NCI-H1105 (cell line): Measurements from ENCODE around the gene S1PR2.
"Not testable (repeated sequence)": the region's sequence is repeated elsewhere in the genome, so short reads cannot be mapped to it uniquely, and the experiment has no call there.

Experiments used
- DNase-seq: peaks from one replicate; lab custom pipeline; 2025; lab: John Stamatoyannopoulos, UW

The S1PR2 gene

DNA sequence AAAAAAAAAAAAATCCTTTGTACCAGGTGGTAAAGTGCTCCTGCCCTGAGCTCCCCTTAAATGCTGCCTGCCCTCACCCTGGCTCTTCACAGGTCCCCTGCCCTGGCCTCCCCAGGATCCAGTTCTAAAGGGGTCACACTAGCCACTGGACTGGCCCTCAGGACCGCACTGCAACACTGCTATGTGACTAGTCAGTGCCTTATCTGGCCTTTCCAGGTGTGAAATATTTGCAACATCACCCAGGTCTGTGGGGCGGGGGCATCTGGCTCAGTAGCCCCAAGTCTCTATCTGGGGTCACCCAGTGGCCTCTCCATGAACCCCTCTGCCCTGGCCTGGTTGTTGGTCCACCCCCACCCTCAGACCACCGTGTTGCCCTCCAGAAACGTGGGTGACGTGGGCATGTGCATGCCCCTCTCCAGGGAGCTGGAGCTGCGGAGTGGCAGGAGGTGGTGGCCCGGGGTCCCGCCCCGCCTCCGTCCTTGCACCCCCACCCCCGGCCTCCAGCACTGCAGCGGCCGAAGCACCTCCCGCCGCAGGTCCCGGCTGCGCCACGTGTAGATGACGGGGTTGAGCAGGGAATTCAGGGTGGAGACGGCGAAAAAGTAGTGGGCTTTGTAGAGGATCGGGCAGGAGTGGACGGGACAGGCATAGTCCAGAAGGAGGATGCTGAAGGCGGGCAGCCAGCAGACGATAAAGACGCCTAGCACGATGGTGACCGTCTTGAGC lies 7.5 kb downstream of the S1PR2 start:
- DNase-seq, result no peak

DNA sequence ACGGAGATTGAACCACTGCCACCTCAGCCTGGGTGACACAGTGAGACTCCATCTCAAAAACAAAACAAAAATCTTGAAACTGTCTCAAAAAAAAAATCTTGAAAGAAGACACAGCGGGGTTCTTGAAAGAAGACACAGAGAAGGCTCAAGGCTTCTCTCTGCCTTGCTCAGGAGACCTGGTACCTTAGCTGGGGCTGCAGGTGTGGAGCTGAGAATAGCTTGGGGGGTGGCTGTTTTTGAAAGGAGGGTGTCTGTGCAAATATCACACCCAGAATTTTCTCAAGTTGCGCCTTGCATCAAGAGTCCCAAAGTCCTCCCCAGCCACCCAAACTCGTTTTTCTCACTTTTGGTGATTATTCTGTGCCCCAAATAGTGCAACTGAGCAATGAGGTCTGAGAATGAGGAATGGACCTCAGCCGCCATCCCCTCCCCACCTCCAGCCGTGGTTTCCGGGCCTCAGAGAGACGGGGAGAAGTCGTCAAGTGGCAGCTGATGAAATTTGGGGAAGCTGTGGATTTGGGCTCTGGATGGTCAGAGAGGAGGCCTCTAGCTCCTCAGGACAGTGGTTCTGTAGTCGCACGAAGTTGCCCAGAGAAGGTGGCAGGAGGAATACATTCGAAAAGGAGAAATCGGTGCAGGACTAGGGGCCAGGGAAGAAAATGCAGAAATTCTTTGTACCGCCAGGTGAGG lies 8.8 kb downstream of the S1PR2 start:
- DNase-seq, result no peak

DNA sequence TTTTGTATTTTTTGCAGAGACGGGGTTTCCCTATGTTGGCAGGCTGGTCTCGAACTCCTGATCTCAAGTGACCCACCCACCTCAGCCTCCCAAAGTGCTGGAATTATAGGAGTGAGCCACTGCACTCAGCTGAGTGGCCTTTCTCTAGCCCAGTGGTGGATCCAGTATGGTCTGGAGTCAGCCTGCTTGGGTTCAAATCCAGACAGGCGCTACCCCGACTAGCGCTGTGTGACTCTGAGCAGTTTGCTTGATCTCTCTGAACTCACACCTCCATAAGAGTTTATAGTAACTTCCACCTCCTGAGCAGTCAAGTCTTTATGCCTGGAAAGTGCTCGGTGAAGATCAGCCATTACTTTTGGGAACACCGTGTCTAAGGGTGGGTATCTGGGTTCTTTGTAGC lies 10.4 kb downstream of the S1PR2 start:
- DNase-seq, result no peak

DNA sequence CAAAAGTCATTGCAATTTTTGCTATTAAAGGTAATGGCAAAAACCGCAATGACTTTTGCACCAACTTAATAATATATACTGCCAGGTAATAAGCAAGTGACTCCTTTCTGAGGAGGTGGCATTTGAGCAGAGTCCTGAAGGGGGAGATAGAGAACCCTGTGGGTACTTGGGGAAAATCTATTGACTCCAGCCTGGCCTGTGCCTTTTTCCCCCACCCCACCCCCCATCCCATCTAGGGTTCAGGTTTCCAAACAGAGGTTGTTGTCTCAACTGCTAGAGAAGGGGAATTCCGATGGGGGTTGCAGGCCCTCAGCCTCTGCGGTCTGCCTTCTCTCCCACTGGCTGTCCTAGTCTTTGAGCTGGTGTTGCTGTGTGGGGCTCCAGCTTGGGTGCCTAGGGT lies 11.5 kb downstream of the S1PR2 start:
- no peak for DNase-seq

DNA sequence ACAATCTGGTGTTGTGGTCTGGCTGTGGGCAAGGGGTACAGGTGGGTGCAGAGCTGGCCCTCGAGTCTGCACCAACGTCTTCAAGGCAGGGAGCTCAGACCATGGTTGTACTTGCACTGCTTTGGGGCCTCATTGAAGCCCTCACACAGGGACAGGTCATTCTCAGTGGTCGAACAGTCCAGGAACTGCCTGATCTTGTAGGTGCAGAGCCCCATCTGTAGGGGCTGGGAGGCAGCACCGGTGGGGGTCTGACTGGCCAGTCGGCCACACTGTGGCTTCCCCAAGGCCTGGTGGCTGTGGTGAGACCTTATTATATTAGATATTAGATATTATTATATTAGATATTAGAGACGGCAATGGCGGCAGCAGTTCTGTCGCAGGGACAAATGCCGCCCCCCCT lies 14.0 kb downstream of the S1PR2 start:
- no peak for DNase-seq

DNA sequence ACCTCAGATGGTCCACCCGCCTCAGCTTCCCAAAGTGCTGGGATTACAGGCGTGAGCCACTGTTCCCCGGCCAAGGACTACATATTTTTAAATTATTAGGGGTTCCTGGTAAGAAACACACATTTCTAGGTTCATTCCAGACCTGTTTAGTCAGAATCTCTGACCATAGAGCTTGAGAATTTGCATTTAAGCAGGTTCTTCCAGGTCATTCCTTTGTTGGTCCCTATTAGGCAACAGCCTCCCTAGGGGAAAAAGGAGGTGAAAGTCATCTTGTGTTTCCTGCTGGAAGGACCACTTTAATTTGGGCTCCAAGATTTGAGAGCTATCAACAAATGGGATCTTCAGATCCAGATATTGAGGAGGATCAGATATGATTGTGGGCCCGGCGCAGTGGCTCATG lies 16.3 kb downstream of the S1PR2 start:
- no peak for DNase-seq

DNA sequence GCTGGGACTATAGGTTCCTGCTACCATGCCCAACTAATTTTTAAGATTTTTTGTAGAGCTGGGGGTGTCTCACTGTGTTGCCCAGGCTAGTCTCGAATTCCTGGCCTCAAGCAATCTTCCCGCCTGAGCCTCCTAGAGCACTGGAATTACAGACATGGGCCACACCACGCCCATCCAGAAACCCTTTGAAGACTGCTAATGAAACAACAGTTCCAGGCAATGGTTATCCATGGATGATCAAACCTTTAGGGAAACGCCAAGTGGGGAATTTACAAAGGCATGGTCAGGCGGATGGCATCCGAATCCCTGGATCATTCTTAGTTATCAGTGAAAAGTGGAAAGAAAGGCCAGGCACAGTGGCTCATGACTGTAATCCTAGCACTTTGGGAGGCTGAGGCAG lies 19.4 kb downstream of the S1PR2 start:
- no peak for DNase-seq

DNA sequence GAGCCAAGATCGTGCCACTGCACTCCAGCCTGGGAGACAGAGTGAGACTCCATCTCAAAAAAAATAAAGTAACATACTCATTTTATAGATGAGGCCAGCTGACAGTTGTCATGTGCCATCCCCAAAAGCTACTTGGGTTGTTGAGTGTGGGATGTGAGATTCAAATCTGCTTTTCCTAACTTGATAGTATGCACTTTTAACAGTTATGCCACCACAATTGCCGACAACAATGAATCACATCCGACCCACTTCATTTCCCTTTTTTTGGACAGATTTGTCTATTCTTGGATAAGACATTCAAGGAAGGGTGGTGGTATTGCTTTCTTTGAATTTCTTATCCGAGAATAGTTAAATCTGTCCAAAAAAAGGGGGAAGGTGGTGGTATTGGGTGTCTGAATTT lies 20.1 kb downstream of the S1PR2 start:
- no peak for DNase-seq

DNA sequence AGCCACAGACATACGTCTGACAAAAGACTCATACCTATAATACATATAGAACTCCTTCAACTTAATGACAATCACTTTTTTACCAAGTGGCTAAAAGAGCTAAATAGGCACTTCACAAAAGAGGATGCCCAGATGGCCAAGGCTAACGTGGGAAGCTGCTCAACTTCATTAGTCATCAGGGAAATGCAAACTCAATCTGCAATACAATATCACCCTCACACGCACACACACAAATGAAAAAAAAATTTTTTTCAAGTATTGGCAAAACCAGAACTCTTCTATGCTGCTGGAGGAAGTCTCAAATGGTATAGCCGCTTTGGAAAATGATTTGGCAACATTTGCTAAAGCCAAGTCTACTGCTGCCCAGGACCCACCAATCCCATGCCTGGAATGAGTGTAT lies 21.8 kb downstream of the S1PR2 start:
- no peak for DNase-seq

DNA sequence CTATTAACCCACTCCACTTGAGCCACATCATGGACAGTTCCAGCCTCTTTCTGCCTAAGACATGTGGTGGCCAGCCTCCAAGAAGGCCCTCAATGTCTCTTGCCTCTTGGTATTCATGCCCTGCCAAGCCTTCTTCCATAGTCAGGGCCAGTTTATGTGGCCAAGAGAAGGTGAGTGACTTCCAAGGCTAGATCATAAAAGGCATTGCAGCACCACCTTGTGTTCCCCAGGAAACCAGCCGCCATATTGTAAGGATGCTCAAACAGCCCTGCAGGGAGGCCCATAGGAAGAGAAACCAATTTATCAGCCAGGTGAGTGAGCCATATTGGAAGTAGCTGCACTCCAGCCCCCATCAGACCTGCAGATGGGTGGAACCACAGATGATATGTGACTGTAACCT lies 24.1 kb downstream of the S1PR2 start:
- no peak for DNase-seq

DNA sequence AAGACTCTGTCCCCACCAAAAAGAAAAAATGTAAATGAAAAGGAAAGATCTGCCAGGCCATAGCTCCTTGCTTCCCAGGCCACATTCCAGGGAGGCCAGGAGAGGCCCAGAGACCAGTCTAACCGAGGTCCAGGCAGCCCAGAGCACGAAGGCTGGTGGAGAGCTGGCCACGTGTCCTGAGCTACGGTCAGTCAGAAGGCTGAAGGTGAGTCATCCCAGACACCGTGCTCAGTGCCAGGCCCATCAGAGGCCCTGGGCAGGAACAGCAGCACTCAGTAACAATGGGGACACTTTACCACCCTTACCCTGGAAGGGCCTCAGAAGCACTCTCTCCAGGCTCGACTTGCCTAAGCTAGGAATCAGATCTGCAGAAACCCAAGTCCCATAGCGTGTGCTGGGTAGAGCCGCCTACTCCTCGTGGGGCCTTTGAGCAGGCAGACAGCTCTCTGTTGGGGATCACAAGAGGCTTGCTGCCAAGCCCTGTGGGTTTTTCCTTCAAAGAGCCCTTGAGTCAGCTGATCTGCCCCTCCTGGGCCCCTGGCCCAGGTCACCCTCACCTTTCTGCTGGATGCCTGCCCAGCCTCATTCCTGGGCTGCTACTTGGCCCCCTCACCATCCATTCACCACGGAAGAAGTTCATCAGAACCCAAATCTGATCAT lies 24.8 kb downstream of the S1PR2 start:
- DNase-seq, result no peak

DNA sequence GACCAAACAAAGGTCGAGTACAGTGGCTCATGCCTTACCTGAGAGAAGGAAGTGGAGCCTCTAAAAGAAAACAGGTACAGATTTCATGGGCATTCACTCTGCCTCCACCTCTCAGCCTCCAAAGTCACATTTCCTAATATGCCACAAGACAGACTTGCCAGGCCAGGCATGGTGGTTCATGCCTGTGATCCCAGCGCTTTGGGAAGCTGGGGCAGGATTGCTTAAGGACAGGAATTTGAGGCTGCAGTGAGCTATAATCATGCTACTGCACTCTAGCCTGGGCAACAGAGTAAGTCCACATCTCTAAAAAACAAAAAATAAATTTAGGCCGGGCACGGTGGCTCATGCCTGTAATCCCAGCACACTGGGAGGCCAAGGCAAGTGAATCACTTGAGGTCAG lies 25.5 kb downstream of the S1PR2 start:
- no peak for DNase-seq

DNA sequence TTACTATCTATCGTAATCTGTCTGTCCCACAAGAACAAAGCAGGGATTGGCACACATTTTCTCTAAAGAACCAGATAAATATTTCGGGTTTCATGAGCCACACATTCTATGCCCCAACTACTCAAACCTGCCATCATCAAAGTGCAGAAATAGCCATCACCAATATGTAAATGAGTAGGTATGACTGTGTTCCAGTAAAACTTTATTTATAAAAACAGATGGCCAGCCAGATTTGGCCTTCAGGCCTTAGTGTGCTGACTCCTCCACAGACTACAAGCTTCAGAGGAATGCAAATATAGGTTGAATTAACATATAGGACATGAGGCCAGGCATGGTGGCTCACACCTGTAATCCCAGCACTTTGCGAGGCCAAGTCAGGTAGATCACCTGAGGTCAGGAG lies 27.4 kb downstream of the S1PR2 start:
- DNase-seq, result no peak

DNA sequence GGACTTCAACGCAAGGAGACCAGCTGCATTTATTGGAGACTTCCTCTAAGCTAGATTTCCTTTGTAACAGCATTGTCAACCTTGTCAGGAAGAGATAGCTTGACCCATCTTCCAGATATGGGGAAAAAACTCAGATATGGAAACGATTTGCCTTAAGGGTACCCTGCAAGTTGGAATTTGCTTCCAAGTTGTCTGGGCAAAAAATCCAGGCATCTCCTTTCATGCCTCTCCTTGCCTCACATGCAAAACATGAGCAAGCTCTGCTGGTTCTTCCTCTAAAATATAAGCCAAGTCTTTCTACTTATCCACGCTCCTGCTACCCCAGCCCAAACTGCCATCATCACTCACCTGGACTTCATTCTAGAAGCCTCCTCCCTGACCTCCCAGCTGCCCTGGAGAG lies 30.0 kb downstream of the S1PR2 start:
- DNase-seq, result no peak

DNA sequence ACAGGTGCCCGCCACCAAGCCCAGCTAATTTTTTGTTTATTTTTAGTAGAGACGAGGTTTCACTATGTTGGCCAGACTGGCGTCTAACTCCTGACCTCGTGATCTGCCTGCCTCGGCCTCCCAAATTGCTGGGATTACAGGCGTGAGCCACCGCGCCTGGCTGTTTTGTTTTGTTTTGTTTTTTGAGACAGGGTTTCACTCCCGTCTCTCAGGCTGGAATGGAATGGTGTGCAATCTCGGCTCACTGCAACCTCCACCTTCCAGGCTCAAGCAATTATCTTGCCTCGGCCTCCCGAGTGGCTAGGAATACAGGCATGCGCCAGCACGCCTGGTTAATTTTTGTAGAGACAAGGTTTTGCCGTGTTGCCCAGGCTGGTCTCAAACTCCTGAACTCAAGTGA lies 31.0 kb downstream of the S1PR2 start:
- DNase-seq, result not testable (repeated sequence)

DNA sequence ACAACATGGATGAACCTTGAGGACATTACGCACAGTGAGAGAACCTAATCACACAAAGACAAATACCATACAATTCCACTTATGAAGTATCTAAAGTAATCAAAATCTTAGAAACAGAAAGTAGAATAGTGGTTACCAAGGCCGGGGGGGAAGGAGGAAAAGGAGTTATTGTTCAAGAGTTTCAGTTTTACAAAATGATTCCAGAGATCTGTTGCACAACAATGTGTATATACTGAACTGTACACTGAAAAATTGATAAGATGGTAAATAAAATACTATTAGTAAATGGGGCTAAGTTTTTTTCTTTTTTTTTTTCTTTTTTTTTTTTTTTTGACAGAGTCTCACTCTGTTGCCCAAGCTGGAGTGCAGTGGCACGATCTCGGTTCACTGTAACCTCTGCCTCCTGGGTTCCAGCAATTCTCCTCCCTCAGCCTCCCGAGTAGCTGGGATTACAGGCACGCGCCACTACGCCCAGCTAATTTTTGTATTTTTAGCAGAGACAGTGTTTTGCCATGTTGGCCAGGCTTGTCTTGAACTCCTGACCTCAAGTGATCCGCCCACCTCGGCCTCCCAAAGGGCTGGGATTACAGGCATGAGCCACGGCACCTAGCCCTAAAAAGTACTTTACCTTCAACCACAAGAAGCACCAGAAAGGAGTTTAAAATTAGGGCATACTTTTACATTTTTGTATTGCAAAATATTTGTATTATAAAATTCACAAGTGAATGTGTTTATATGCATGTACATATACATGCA lies 32.1 kb downstream of the S1PR2 start:
- DNase-seq, result not testable (repeated sequence)

DNA sequence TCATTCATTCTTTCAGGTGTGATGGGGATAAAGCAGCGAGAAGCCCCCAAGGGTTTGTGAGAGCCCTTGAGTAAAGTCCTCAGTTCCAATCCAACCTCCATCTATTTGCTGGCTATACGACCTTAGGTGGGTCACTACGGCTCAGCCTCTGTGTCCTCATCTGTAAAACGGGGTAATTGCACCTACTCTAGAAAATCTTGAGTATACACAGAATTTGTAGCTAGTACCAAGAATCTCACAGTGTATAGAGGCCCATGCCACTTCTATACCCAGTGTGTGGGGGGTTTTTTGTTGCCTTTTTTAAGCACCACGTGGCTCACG lies 36.0 kb downstream of the S1PR2 start:
- DNase-seq, result no peak

DNA sequence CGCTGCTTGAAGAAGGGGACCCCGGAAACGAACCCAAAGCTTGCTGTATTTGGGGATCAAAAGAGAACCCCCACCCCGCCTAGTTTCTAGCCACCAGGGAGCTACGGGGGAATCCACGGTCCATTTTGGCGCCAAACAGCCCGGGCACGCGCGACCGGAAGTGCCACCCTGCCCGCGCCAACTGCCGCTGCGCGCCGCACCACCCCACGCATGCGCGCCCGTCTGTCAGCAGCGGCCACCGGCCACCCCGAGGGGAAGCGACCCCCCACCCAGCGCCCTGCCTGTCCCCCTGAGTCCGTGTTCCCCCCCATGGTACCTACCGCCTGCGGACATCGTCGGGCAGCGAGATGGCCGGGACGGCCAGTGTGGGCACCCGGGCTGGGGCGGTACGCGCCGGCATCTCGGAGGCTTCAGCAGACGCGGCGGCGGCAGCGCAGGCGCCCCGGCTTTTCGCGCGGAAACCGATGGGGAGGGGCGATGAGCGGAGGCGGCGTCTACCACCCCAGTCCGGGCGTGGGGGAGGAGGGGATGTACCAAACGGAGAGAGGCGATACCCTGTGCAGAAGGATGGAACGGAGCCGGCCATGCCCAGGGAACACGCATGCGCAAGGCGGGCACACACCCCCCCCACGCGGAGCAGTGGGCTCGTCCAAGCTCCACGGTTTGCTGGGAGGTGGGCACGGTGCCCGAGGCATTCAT lies 36.5 kb downstream of the S1PR2 start, which contains the start of gene DNMT1:
Gene DNMT1, minus strand, starts transcription at position 454 of the 699 bp plus-strand sequence. Its CDS starts 54 bp downstream, at position 400.
- peak; percentile 97 for DNase-seq

DNA sequence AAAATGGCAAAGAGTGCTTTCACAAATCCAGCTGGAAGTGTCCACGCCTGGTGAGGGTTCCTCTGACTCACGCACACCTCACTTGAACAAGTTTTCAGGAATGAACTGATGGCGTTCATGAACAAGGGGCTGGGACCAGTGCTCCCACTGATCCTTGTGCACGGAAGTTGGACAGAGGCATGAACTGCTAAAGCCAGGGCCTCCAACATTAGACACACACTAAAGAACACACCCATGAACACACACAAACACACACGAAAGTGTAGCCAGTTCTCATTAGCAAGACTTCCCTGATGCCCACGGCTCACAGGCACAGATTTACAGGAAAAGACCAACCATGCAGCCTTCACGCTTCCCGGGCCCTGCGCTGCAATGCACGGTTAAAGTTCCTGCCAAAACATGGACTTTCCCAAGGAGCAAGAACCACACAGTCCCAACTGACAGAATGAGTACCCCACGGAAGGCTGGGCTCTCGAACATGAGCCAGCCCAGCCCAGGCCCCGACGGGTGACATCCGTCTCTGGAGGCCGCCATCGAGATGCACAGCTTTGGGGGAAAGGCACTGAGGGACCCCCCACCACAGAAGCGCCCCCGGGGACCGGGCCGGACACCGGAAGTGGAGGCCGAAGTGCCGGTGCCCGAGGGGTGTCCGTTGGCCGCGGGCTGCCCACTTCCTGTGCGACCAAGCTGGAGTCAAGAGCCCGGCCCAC lies 37.2 kb downstream of the S1PR2 start:
- no peak for DNase-seq

DNA sequence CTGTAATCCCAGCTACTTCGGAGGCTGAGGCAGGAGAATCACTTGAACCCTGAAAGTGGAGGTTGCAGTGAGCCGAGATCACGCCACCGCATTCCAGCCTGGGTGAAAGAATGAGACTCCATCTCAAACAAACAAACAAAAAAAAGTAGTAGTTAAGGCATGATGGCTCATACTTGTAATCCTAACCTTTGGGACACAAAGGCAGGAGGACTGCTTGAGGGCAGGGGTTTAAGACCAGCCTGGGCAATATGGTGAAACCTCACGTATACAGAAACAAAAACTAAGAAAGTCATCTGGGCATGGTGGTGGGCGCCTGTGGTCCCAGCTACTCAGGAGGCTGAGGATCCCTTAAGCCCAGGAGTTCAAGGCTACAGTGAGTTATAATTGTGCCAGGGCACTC lies 38.2 kb downstream of the S1PR2 start:
- no peak for DNase-seq

DNA sequence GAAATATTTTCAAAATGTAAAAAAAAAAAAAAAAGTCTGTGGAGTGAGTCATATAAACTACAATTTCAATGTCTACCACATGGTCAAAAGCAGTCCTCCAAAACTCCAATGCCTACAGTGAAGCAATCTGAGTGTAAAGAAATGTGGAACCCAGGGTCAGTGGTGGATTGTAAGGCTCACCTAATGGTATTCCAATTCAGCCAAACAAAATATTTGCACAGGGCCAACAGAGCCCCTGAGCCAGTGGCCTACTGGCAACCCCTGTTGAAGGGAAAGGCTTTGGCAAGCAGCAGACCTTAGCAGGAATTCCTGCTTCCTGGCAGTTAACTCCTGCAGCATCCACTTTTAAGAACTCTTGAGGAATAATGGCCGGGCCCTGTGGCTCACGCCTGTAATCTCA lies 39.8 kb downstream of the S1PR2 start:
- no peak for DNase-seq
